ENCODE measurements around the gene VTI1A.

DNA sequence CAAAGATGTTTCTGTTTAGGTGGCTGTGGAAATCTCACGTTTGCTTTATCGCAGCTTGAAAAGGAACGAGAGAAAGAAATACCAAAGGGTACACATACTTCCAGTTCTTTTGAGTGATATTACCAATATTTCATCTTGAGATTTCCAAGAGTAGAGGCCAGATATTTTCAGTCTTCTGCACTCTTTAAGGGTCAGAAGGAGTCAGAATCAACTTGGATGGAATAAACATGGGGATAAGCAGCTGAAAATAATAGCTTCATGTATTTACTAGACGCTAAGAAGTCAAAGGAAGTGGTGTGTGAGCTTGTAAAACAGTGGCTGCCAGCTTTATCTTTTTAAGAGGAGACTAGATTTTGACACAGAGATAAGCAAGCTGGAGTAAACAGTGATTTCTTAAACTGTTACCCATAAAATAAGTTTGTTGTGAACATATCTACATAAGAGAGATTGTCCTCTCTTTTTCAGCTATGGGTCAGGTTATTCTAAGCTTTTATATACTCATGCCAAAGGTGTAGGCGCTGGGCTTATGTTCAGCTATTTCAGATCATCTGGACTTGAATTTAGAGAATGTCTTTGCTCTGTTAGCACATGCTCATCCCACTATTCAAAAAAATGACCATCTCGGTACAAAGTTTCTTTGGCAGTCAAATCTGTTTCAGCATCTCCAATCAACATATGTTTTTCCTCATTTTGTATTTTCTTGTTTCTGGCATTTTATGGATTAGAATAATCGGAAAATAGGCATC is 332.2 kb downstream of the VTI1A start:
- TF ChIP-seq CTCF (IDR thresholded peaks at IDR 0.05) (no peak), POLR2A (IDR thresholded peaks at IDR 0.05) (no peak)
